DOHH2 (cell line): ENCODE results near the gene SMYD1.

Source experiments
- CTCF ChIP-seq: fragments of 200-600 bp; sonication (generic); IDR thresholded peaks from one replicate; pipeline ENCODE4 v1.5.1; 2014; ENCODE audit warnings: antibody characterized with exemption, mild to moderate bottlenecking, low read depth, low read length; ENCODE audit not compliant: poor library complexity, severe bottlenecking
- EZH2phosphoT487 ChIP-seq: fragments of 200-600 bp; sonication (generic); IDR thresholded peaks from 2 replicates; pipeline ENCODE4 v1.6.1; 2017; ENCODE audit warnings: borderline replicate concordance, mild to moderate bottlenecking, antibody characterized with exemption, low read length, moderate library complexity, mixed read lengths

DNA sequence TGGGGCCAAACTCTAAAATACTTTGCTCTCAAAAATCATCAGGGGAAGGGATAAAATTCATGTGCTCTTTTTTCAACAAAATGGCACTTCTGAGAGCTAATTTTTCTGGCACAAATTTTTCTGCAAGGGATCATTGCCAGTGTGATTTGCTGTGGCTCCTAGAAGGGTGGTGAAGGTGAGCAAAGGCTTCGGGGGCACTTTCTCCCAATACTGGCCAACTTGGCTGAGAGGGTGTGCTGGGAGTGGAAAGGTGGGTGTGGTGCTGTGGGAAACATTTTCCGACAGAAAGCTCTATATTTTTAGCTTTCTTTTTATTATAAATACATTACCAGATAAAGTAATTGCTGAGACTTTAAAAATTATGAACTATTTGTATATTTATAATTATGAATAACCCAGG, 419 bp downstream of the SMYD1 start:
- TF ChIP-seq CTCF (no peak), EZH2phosphoT487 (no peak)
